ENCODE measurements around the gene DEXI. TPM values are rescaled to one million over a fixed set of nuclear protein-coding genes. Genes with fewer than 3 reads are reported as not detected.

DEXI gene
- total and polyA plus RNA-seq, 2 of the 4 experiments (the other 2 are of a cell fraction): 43.7 to 63.6 TPM

GRCh38 chr16:10934325-10935107 lies 7.8 kb downstream of the DEXI start:
- Histone ChIP-seq H3K4ac (ENCODE audit: low read depth, low read length) (no peak overlapping the region), H3K4me1 (ENCODE audit: control insufficient read depth, insufficient read depth, low read length) (peaks cover 11% of the 10 kb centered on the region), H2BK120ac (ENCODE audit: low read depth, low read length) (no peak overlapping the region), H3K36me3 (ENCODE audit: control insufficient read depth, insufficient read depth, low read length) (peaks cover 25% of the 10 kb centered on the region), H4K91ac (ENCODE audit: insufficient read depth, low read depth, low read length) (no peak overlapping the region), H2AFZ (replicated peaks; ENCODE audit: low read length, poor library complexity) (no peak overlapping the region), H2BK5ac (ENCODE audit: low read depth, low read length, poor library complexity, severe bottlenecking) (no peak overlapping the region), H3K9me3 (ENCODE audit: control insufficient read depth, insufficient read depth, low read length) (no peaks in the 10 kb centered on the region), H4K20me1 (ENCODE audit: insufficient read depth, low read length) (peaks cover 92% of the 10 kb centered on the region), H3K9ac (ENCODE audit: low read depth, low read length) (no peak overlapping the region), H3K27me3 (ENCODE audit: control insufficient read depth, insufficient read depth, low read length) (no peaks in the 10 kb centered on the region), H4K5ac (ENCODE audit: low read depth, low read length) (no peak overlapping the region), H3K4me2 (ENCODE audit: low read depth, low read length) (no peak overlapping the region), H3K14ac (replicated peaks; ENCODE audit: low read depth, low read length) (no peak overlapping the region), H3K79me1 (ENCODE audit: low read depth in 1 of 2, low read length in 2 of 2) (peaks cover 39 to 91% of the 10 kb centered on the region in 2 experiments), H3K56ac (ENCODE audit: extremely low read depth, insufficient read depth, low read length) (no peak overlapping the region), H3K4me3 (ENCODE audit: insufficient read depth, low read depth, low read length) (no peak overlapping the region), H3K9me1 (ENCODE audit: insufficient read depth, low read length) (peaks cover 28% of the 10 kb centered on the region), H2BK15ac (ENCODE audit: low read depth, low read length) (no peak overlapping the region), H3K18ac (ENCODE audit: low read depth, low read length) (no peak overlapping the region), H2AK9ac (replicated peaks; ENCODE audit: low read depth, low read length, poor library complexity) (no peak overlapping the region), H3K27ac (ENCODE audit: insufficient read depth, low read length) (no peak overlapping the region), H3K23ac (ENCODE audit: low read depth, low read length) (no peak overlapping the region), H2BK20ac (ENCODE audit: low read depth, low read length) (no peak overlapping the region), H2AK5ac (ENCODE audit: low read depth, low read length) (no peak overlapping the region), H4K8ac (ENCODE audit: low read depth in 2 of 2, low read length in 2 of 2) (no peak overlapping the region)
- ChIA-PET POLR2A (ENCODE audit: unreplicated experiment) (no interaction called here), CTCF (no interaction called here)
- ATAC-seq (ENCODE audit: low read depth) (no peak), DNase-seq (no peak)
- WGBS, 2 experiments (ENCODE audit: extremely low coverage in 2 of 2, insufficient read length in 1 of 2): 100% methylated on average over 4 of the region's 13 CpGs; no CpG with 5 or more reads in 1 of the 2 experiments
- intact Hi-C loops (cut with micrococcal nuclease): no loop called here
- dilution Hi-C loops (cut with HindIII; ENCODE audit: low sequenced_read_pairs, unreplicated experiment): no loop called here
- in situ Hi-C loops (cut with MboI; ENCODE audit: low sequenced_read_pairs): loop anchor here (25.0 kb wide), 1 partner anchor 1822 kb away; no protein-coding TSS in a partner anchor
- no TSS peak for BruUV-seq (replicated peaks)
- TF ChIP-seq SMC3 (IDR thresholded peaks at IDR 0.05; ENCODE audit: low read depth, low read length) (no peak), RFX5 (IDR thresholded peaks at IDR 0.05; ENCODE audit: low read depth, low read length) (no peak), CTCF (conservative IDR thresholded peaks at IDR 0.05; ENCODE audit: low read depth, low read length) (no peak), RCOR1 (IDR thresholded peaks at IDR 0.05; ENCODE audit: insufficient replicate concordance, low read length) (no peak), USF2 (IDR thresholded peaks at IDR 0.05; ENCODE audit: low read depth, low read length) (no peak), NFE2L2 (IDR thresholded peaks at IDR 0.05; ENCODE audit: low read depth, low read length) (no peak)
